Fibroblast of lung (primary cell): ENCODE measurements around the gene TUBB1.

Source experiments
- CTCF ChIP-seq, 2 donors: IDR thresholded peaks in 1 of 2; conservative IDR thresholded peaks in 1 of 2; 1 replicate in 1 of 2; 2 replicates in 1 of 2; pipeline ENCODE4 v1.5.1; 2011 to 2012; ENCODE audit warnings: low read length in 2 of 2, control low read depth in 1 of 2, inconsistent platforms in 1 of 2, low read depth in 1 of 2, mild to moderate bottlenecking in 1 of 2
- EZH2 ChIP-seq: IDR thresholded peaks from 2 replicates; pipeline ENCODE4 v1.5.1; 2012; ENCODE audit warnings: low read length, control low read depth, mild to moderate bottlenecking; ENCODE audit errors: missing control alignments

GRCh38 chr20:58980711-58981627 lies 38.3 kb upstream of the TUBB1 start, which contains the start of gene NELFCD:
- no peak for TF ChIP-seq CTCF (conservative IDR thresholded peaks at IDR 0.05 in 1 of 2, IDR thresholded peaks at IDR 0.05 in 1 of 2; ENCODE audit: low read depth in 1 of 2, low read length in 2 of 2)
- TF ChIP-seq EZH2, result no peak
